Kidney (tissue), 14 donors: Measurements from ENCODE around the gene GSDME. TPM values are rescaled to one million over a fixed set of nuclear protein-coding genes. Genes with fewer than 3 reads are reported as not detected.
"Not testable (repeated sequence)": the region's sequence is repeated elsewhere in the genome, so short reads cannot be mapped to it uniquely, and the experiment has no call there.

ENCODE experiments used
- DNase-seq, 5 donors: peaks; one replicate each; pipeline ENCODE4 v3.0.0-alpha.2; 2013 to 2020
- FAIRE-seq: peaks from 2 replicates; lab custom pipeline; 2012; peaks lifted over from hg19 to GRCh38; lab: Jason Lieb, UNC
- H3K27ac ChIP-seq, 2 donors: one replicate each; pipeline ENCODE4 v1.7.0; 2013; ENCODE audit warnings: low read depth in 2 of 2, low read length in 2 of 2, inconsistent platforms in 1 of 2
- H3K27me3 ChIP-seq: one replicate; pipeline ENCODE4 v1.7.1; 2013; ENCODE audit warnings: low read length, inconsistent platforms; ENCODE audit not compliant: control insufficient read depth, insufficient read depth
- H3K36me3 ChIP-seq, 3 donors: one replicate each; pipeline versions ENCODE4 v1.7.0 to v1.7.1; 2013; ENCODE audit warnings: low read length in 3 of 3, control low read depth in 1 of 3, inconsistent platforms in 1 of 3; ENCODE audit not compliant: insufficient read depth in 3 of 3, control insufficient read depth in 2 of 3
- H3K4me1 ChIP-seq, 3 donors: one replicate each; pipeline versions ENCODE4 v1.7.0 to v1.7.1; 2013; ENCODE audit warnings: low read length in 3 of 3, inconsistent platforms in 1 of 3, low read depth in 1 of 3; ENCODE audit not compliant: control insufficient read depth in 2 of 3, insufficient read depth in 2 of 3
- H3K4me3 ChIP-seq, 3 donors: one replicate each; pipeline versions ENCODE4 v1.7.0 to v1.8.1; 2013; ENCODE audit warnings: low read length in 3 of 3, control low read depth in 1 of 3, inconsistent platforms in 1 of 3
- H3K9ac ChIP-seq, 3 donors: one replicate each; pipeline versions ENCODE4 v1.7.0 to v1.7.1; 2013; ENCODE audit warnings: low read length in 3 of 3, control low read depth in 1 of 3, inconsistent platforms in 1 of 3
- H3K9me3 ChIP-seq, 3 donors: one replicate each; pipeline versions ENCODE4 v1.7.0 to v1.7.1; 2013; ENCODE audit warnings: low read length in 3 of 3, control low read depth in 1 of 3, inconsistent platforms in 1 of 3; ENCODE audit not compliant: control insufficient read depth in 2 of 3, insufficient read depth in 1 of 3
- intact Hi-C: fragments of 100-400 bp; cut with DNase I; formaldehyde crosslinking; loops from one replicate; pipeline ENCODE4 v1.11.1; 2022
- polyA plus RNA-seq: library from polyadenylated mRNA; stranded (reverse); fragments of 350-450 nt; fragmentation: Illumina TruSeq; extraction: RNeasy Lipid Tissue Mini Kit (QIAGEN cat#74804); gene quantifications from one replicate; pipeline ENCODE4 v1.2.3, GENCODE V29; 2014; ENCODE audit warnings: low read depth, low replicate concordance; ENCODE audit not compliant: insufficient read depth
- total RNA-seq: library from RNA; stranded (reverse); fragmentation: NEBNext Ultra II Directional; extraction: Animal tissue kit (Norgen Biotek cat#: 25700); gene quantifications from one replicate; pipeline ENCODE4 v1.2.1, GENCODE V29; 2021
- TF ChIP-seq, protein P1 (sequence below): IDR thresholded peaks from 3 replicates; pipeline ENCODE4 v1.5.1; 2012; ENCODE audit warnings: mild to moderate bottlenecking, moderate library complexity, borderline replicate concordance; ENCODE audit not compliant: insufficient read depth; ENCODE audit errors: extremely low read depth
- donor health status: control.
- donor health status: control.
- donor health status: control.
- donor health status: control.
- donor health status: control.
- donor health status: DM: yes; HTN: yes; CAD: no.
- donor health status: Normal renal cell carcinoma (clear cell type).

The GSDME gene
- total and polyA plus RNA-seq, 2 donors from 2014 or later, result 11.7 to 16.8 TPM

- DNase-seq (no peak), FAIRE-seq (no peak)
- Histone ChIP-seq H3K36me3 (peaks cover 0 to 6% (median 0%) of the 10 kb centered on the region in 3 donors), H3K27me3 (no peaks in the 10 kb centered on the region), H3K4me1 (no peaks in the 10 kb centered on the region), H3K9me3 (peaks cover 0 to 6% (median 0%) of the 10 kb centered on the region in 3 donors), H3K9ac (no peak overlapping the region), H3K27ac (no peak overlapping the region), H3K4me3 (no peak overlapping the region)
- intact Hi-C loops, result no loop called here
- TF ChIP-seq, protein P1, sequence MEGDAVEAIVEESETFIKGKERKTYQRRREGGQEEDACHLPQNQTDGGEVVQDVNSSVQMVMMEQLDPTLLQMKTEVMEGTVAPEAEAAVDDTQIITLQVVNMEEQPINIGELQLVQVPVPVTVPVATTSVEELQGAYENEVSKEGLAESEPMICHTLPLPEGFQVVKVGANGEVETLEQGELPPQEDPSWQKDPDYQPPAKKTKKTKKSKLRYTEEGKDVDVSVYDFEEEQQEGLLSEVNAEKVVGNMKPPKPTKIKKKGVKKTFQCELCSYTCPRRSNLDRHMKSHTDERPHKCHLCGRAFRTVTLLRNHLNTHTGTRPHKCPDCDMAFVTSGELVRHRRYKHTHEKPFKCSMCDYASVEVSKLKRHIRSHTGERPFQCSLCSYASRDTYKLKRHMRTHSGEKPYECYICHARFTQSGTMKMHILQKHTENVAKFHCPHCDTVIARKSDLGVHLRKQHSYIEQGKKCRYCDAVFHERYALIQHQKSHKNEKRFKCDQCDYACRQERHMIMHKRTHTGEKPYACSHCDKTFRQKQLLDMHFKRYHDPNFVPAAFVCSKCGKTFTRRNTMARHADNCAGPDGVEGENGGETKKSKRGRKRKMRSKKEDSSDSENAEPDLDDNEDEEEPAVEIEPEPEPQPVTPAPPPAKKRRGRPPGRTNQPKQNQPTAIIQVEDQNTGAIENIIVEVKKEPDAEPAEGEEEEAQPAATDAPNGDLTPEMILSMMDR, result no peak
These were observed 16.4 kb downstream of the GSDME start for GRCh38 chr7:24740871-24741270.

DNA sequence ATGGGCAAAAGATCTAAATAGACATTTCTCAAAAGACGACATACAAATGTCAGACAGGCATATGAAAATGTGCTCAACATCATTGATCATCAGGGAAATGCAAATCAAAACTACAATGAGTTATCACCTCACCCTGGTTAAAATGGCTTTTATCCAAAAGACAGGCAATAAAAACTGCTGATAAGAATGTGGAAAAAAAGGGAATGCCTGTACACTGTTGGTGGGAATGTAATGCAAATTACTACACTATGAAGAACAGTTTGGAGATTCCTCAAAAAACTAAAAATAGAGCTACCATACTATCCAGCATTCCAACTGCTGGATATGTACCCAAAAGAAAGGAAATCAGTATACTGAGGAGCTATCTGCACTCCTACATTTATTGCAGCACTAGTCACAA, 18.0 kb downstream of the GSDME start:
- Histone ChIP-seq H3K9ac (no peak overlapping the region), H3K4me1 (no peaks in the 10 kb centered on the region), H3K9me3 (peaks cover 0 to 6% (median 0%) of the 10 kb centered on the region in 3 donors), H3K27ac (no peak overlapping the region), H3K27me3 (no peaks in the 10 kb centered on the region), H3K4me3 (no peak overlapping the region), H3K36me3 (peaks cover 0 to 4% (median 0%) of the 10 kb centered on the region in 3 donors)
- intact Hi-C loops, result no loop called here
- DNase-seq (no peak), FAIRE-seq (no peak)
- TF ChIP-seq, protein P1, result no peak

DNA sequence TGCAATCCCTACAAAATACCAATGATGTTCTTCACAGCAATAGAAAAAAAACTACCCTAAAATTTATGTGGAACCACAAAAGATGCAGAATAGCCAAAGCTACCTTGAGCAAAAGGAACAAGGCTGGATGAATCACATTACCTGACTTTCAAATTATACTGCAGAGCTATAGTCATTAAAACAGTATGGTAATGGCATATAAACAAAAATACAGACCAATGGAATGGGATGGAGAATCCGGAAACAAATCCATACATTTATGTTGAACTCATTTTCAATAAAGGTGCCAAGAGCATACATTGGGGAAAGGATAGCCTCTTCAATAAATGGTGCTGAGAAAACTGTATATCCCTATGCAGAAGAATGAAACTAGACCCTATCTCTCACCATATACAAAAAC, 18.7 kb downstream of the GSDME start:
- H3K9ac ChIP-seq, result no peak overlapping the region
- no peak for FAIRE-seq
- DNase-seq, result no peak
- intact Hi-C loops, result no loop called here
- H3K27me3 ChIP-seq, result no peaks in the 10 kb centered on the region
- TF ChIP-seq, protein P1, result no peak
- H3K27ac ChIP-seq, result no peak overlapping the region
- no peak overlapping the region for H3K4me3 ChIP-seq
- H3K4me1 ChIP-seq, result no peaks in the 10 kb centered on the region
- H3K36me3 ChIP-seq, result no peaks in the 10 kb centered on the region
- H3K9me3 ChIP-seq, result peaks cover 0 to 6% (median 0%) of the 10 kb centered on the region in 3 donors

GRCh38 chr7:24737281-24737680, 20.0 kb downstream of the GSDME start:
- no peak for DNase-seq
- no peaks in the 10 kb centered on the region for H3K4me1 ChIP-seq
- TF ChIP-seq, protein P1, result no peak
- FAIRE-seq, result peak; percentile 66
- H3K27ac ChIP-seq, result no peak overlapping the region
- peaks cover 0 to 6% (median 0%) of the 10 kb centered on the region in 3 donors for H3K9me3 ChIP-seq
- intact Hi-C loops, result no loop called here
- no peak overlapping the region for H3K4me3 ChIP-seq
- H3K36me3 ChIP-seq, result no peaks in the 10 kb centered on the region
- no peak overlapping the region for H3K9ac ChIP-seq
- H3K27me3 ChIP-seq, result no peaks in the 10 kb centered on the region

DNA sequence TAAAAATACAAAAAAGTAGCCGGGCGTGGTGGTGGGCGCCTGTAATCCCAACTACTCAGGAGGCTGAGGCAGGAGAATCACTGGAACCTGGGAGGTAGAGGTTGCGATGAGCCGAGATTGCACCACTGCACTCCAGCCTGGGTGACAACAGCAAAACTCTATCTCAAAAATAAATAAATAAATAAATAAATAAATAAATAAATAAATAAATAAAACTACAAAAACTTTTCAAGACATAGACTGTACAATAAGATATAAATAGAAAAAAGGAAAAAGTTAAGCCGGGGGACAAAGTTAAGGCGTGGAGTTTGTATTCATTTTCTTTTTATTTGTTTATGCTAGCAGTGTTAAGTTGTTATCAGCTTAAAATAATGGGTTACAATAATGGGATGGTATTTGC, 21.7 kb downstream of the GSDME start:
- H3K36me3 ChIP-seq, H3K9me3 ChIP-seq, DNase-seq, H3K4me3 ChIP-seq, H3K27ac ChIP-seq, FAIRE-seq, intact Hi-C loops, H3K27me3 ChIP-seq, H3K4me1 ChIP-seq, H3K9ac ChIP-seq: not testable (repeated sequence)
